ENCODE measurements around the gene ZNF488. TPM values are rescaled to one million over a fixed set of nuclear protein-coding genes. Genes with fewer than 3 reads are reported as not detected.
A peak's percentile ranks its signal among the peaks of the same experiment; 100 is the strongest.

ZNF488 gene
- total RNA-seq, 2 donors from 2014 or later, result 0.23 to 0.55 TPM

GRCh38 chr10:47378606-47379444, 5.3 kb downstream of the ZNF488 start:
- DNase-seq (ENCODE audit: low spot score in 2 of 2), result no peak
- Mint-ChIP-seq H3K9me3 (no peaks in the 10 kb centered on the region), H3K27ac (no peak overlapping the region), H3K36me3 (no peaks in the 10 kb centered on the region)
- ATAC-seq, result no peak

DNA sequence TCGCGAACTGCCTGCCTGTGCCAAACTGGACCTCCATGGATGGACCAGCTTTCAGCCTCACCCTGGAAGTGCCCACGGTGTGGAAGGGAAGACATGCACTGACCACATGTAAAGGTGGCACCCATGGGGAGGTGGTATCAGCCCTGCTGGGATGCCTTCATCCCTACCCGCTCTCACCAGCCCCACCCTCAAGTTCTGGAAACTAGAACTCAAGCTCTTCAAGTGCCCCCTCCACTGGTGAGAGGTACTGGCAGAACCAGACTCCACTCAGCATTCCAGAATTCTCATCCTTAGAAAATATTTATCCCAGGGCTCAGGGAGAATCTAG, 5.9 kb downstream of the ZNF488 start:
- ATAC-seq, result no peak
- DNase-seq (ENCODE audit: low spot score in 2 of 2), result no peak
- H3K9me3 Mint-ChIP-seq, result no peaks in the 10 kb centered on the region
- H3K36me3 Mint-ChIP-seq, result no peaks in the 10 kb centered on the region
- H3K27ac Mint-ChIP-seq, result no peak overlapping the region

DNA sequence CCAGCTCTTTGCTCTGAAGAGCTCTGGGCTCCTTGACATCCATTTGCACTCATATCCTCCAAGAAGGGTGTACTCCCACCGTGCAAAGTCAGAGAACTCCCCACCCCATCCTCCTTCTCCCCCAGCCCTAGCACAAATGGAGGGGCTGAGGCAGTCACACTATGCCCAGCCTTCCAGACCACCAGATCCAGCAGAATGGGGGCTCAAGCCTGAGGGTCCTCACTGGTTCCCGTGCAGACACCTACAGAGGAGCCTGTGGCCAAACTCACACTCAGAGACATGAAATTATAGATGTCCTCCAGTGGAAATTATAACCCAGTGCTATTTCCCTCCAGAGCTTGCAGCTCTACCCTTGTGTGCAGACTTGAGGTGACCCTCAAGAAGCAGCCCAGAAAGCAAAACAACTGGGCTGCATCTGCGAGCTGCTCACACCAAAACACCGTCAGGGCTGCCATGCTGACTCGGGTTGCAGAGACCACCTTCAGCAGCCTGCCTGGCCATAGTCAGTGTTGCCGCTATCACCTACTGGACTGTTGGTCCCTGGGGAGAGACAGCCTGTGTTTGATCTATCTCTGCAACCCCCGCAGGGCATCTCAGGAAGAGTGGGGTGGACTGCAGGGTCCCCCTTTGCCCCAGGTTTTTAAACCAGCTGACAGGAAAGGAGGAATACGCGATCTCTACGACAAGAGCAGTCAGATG, 7.4 kb downstream of the ZNF488 start:
- H3K9me3 Mint-ChIP-seq, result no peaks in the 10 kb centered on the region
- no peak for DNase-seq (ENCODE audit: low spot score in 2 of 2)
- no peak overlapping the region for H3K27ac Mint-ChIP-seq
- no peak for ATAC-seq
- no peaks in the 10 kb centered on the region for H3K36me3 Mint-ChIP-seq

DNA sequence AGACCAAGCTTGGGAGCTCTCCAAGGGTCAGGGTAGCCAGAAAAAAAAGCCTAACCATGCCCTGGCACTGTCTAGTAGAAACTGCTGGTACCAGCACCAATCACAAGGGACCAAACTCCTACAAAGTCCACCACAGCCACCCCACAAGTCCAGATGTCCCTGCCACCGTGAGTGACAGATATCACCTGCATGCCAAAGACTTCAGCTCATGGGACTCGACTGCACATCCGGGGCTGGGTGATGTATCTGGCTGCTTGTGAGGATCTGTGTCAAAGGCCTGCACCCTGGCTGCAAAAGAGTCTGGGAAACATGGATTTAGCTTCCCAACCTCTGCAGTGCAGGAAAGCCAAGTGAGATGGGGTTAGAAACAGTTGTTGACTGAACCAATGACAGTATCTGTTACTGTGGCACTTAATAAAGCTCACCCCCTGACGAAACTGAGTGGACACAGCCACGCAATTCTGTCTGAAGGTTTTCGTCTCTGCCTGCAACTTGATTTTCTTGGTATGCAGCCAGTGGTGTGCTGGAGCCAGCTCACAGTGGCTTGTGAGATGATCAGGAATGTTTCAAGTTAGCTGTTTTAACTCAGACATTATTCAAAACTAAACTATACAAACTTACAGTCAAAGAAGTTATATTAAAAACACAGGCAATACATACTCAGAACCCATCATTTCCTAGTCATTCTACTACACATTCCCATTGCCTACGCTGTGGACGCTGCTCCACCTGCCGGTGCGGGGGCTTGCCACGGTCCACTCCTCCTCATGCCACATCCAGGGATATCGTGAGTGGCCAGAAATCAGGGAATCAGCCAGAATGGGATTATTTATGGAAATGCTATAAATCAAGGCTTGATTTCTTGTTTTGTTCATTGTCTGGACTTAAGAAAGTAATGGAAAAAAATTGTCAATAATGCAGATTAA, 9.2 kb downstream of the ZNF488 start:
- Mint-ChIP-seq H3K36me3 (no peaks in the 10 kb centered on the region), H3K27ac (no peak overlapping the region), H3K9me3 (no peaks in the 10 kb centered on the region)
- DNase-seq (ENCODE audit: low spot score in 2 of 2), result no peak
- ATAC-seq, result no peak

GRCh38 chr10:47372726-47373125, 11.4 kb downstream of the ZNF488 start:
- H3K27ac Mint-ChIP-seq, result no peak overlapping the region
- H3K36me3 Mint-ChIP-seq, result no peaks in the 10 kb centered on the region
- DNase-seq (ENCODE audit: low spot score in 2 of 2) (no peak), ATAC-seq (no peak)
- H3K9me3 Mint-ChIP-seq, result no peaks in the 10 kb centered on the region

GRCh38 chr10:47371629-47372485, 12.2 kb downstream of the ZNF488 start:
- no peaks in the 10 kb centered on the region for H3K9me3 Mint-ChIP-seq
- no peak for DNase-seq (ENCODE audit: low spot score in 2 of 2)

GRCh38 chr10:47370878-47371277, 13.2 kb downstream of the ZNF488 start:
- Mint-ChIP-seq H3K27ac (no peak overlapping the region), H3K36me3 (no peaks in the 10 kb centered on the region), H3K9me3 (no peaks in the 10 kb centered on the region)
- ATAC-seq (no peak), DNase-seq (ENCODE audit: low spot score in 2 of 2) (no peak)

More at GRCh38 chr10:47371629-47372485, 12.2 kb downstream of the ZNF488 start:
- no peak for ATAC-seq
- H3K36me3 Mint-ChIP-seq, result no peaks in the 10 kb centered on the region
- no peak overlapping the region for H3K27ac Mint-ChIP-seq

- DNase-seq (ENCODE audit: low spot score in 2 of 2), result no peak
- Mint-ChIP-seq H3K9me3 (no peaks in the 10 kb centered on the region), H3K27ac (no peak overlapping the region), H3K36me3 (no peaks in the 10 kb centered on the region)
- ATAC-seq, result no peak
Observed at GRCh38 chr10:47370015-47370767, 13.9 kb downstream of the ZNF488 start.

DNA sequence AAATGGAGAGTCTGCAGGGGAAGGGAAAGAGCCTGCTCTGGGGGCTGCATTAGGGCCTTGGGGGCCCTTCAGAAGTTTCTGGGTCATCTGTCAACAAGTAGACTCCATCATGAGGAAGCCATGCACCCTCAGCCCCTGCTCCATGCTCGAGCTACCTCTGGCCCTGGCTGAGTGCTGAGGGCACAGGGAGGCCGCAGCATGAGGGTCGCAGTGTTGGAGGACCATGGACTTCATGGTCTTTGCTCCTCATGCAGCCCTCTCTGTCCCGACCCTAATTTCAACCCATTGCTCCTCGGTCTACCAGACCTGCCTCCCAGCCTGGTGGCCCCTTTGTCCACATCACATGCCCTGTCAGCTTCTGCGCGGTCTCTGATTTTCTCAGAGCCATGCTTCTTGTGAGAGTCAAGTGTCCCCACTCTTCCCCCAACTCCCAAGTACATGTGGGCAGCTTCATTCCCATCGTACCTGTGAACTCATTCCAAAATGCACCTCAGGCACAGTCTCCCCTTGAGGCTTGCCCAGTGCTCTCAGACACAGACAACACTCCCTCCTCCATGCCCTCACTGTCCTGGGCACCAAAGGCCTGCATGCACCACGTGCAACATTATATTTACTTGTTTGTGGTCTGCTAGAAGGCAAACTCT, 14.7 kb downstream of the ZNF488 start:
- H3K9me3 Mint-ChIP-seq, result no peaks in the 10 kb centered on the region
- ATAC-seq (no peak), DNase-seq (ENCODE audit: low spot score in 2 of 2) (no peak)
- H3K27ac Mint-ChIP-seq, result peak overlapping the region in 1 of 2 donors; percentile 26
- no peaks in the 10 kb centered on the region for H3K36me3 Mint-ChIP-seq

DNA sequence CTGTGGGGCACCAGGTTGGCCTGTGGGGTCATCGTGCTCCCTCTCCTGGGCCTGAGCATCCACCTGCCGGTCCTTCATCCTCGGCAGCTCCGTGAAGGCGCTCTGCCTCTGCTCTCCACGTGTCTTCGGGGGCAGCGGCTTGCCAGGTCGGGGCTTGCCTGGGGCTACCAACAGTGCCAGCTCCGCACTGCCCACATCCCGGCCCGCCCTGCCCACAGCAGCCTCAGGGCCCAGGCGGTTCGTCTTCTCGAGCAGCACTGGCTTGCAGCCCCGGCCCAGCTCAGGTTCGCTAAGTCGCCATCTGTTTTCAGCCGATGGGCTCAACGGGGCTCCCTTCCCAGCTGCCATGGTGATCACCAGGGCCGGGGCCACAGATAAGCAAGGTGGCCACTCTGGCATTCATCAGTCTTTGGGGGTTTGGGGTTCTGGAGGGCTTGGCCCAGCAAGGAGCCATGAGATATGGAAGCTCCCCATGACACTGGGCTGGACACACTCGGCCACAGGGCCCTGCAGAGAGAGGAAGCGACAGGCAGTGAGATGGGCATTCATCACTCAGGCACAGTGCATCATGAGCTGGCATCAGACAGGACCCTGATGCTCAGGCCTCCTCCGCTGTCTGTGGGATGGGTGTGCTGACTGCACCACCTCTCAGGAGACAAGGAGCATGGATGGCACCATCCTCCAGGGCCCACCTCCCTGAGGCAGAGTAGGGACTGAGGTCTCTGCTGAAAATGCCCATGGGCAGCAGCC, 15.5 kb downstream of the ZNF488 start:
- no peak for ATAC-seq
- no peaks in the 10 kb centered on the region for H3K36me3 Mint-ChIP-seq

GRCh38 chr10:47367646-47368045, 16.4 kb downstream of the ZNF488 start:
- DNase-seq (ENCODE audit: low spot score in 2 of 2), result no peak
- H3K36me3 Mint-ChIP-seq, result no peaks in the 10 kb centered on the region

More for the DNA sequence above, 15.5 kb downstream of the ZNF488 start:
- H3K27ac Mint-ChIP-seq, result no peak overlapping the region
- H3K9me3 Mint-ChIP-seq, result no peaks in the 10 kb centered on the region
- DNase-seq (ENCODE audit: low spot score in 2 of 2), result no peak

DNA sequence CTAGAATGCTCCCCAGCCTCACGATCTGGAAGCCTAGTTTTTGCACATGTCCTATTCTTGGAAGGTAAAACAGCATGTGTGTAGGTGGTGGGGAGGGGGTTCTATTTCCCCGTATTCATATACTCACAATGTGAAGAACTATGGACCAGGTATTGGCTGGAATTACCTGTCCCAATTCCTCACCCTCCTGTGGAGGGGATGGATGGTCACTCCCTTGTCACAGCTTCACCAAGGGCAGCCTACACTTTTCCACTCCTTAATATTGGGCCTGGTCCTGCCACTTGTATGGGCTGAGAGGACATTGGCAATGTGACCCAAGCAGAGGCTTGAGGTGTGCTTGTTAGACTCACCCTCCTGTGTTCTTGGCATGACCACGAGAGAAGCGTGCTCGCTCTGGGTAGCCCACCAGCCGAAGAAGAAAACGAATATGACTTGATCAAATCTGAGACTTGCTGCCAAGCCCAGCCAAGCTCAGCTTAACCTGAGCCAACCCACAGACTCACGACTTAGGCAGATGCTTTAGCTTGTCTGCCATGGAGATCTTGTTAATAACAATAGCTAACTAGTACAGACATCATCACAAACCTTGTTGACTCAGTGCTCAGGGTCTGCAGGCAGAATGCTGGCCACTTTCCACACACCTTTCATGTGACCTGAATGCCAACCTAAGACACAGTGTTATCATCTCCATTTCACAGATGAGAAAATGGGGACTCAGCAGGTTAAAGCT, 17.2 kb downstream of the ZNF488 start:
- Mint-ChIP-seq H3K27ac (no peak overlapping the region), H3K9me3 (no peaks in the 10 kb centered on the region), H3K36me3 (no peaks in the 10 kb centered on the region)
- ATAC-seq (no peak), DNase-seq (ENCODE audit: low spot score in 2 of 2) (no peak)

More at GRCh38 chr10:47367646-47368045, 16.4 kb downstream of the ZNF488 start:
- no peak for ATAC-seq
- Mint-ChIP-seq H3K27ac (no peak overlapping the region), H3K9me3 (no peaks in the 10 kb centered on the region)

DNA sequence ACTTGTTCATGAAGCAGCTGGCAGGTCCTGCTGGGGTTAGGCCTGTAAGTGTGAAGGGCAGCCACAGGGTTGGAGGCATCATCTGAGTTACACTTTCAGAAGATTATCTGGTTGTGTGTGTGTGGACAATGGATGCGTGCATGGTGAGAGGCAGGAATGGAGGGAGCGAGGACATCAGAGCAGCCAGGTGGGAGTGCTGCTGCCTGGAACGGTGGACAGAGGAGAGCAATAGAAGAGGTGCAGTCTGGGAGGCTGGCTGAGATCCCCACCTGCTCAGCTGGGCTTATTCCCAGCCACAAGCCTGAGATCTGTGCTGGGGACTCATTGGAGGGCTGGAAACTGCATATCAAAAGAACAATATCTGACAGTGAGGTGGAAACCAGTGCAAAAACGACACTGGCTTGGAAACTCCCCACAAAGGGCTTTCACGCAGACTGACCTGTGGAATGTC, 17.9 kb downstream of the ZNF488 start:
- Mint-ChIP-seq H3K9me3 (no peaks in the 10 kb centered on the region), H3K27ac (no peak overlapping the region), H3K36me3 (no peaks in the 10 kb centered on the region)
- ATAC-seq (no peak), DNase-seq (ENCODE audit: low spot score in 2 of 2) (no peak)

All from activated naive CD4-positive, alpha-beta T cell treated with anti-CD3 and anti-CD28 coated beads, Interleukin-2, amount 50 U/mL, for 72 hours (primary cell).